NK-92 (cell line): ENCODE data around the gene MRPL53.
"Not testable (repeated sequence)": the region's sequence is repeated elsewhere in the genome, so short reads cannot be mapped to it uniquely, and the experiment has no call there.

Experiments
- DNase-seq: peaks from one replicate; lab custom pipeline; 2025; ENCODE audit not compliant: unreplicated experiment; lab: John Stamatoyannopoulos, UW

The MRPL53 gene

GRCh38 chr2:74482801-74483674 is 10.6 kb upstream of the MRPL53 start, which contains the start of the genes CCDC142 and TTC31:
Gene CCDC142 (minus strand): TSS chr2:74482998. CDS start chr2:74482837, 161 bp downstream.
Gene TTC31 (plus strand): TSS chr2:74483081. CDS start chr2:74483096, 15 bp downstream.
- DNase-seq, result no peak

- DNase-seq, result no peak
Observed at GRCh38 chr2:74481961-74482800, 9.7 kb upstream of the MRPL53 start.

- no peak for DNase-seq
Observed at GRCh38 chr2:74481431-74481830, 9.0 kb upstream of the MRPL53 start.

- no peak for DNase-seq
Observed at GRCh38 chr2:74474899-74475298, 2.4 kb upstream of the MRPL53 start.

- no peak for DNase-seq
Observed at GRCh38 chr2:74474481-74474880, 2.0 kb upstream of the MRPL53 start.

- no peak for DNase-seq
Observed at GRCh38 chr2:74472945-74473258, 422 bp upstream of the MRPL53 start.

GRCh38 chr2:74471332-74472065 is 981 bp downstream of the MRPL53 start:
- no peak for DNase-seq

- DNase-seq, result not testable (repeated sequence)
Observed at GRCh38 chr2:74470742-74471141, 1.7 kb downstream of the MRPL53 start.

- DNase-seq, result no peak
Observed at GRCh38 chr2:74464406-74464805, 8.1 kb downstream of the MRPL53 start.

GRCh38 chr2:74462786-74463105 is 9.7 kb downstream of the MRPL53 start:
- no peak for DNase-seq

GRCh38 chr2:74462054-74462785 is 10.3 kb downstream of the MRPL53 start:
- no peak for DNase-seq

- no peak for DNase-seq
Observed at GRCh38 chr2:74461187-74462053, 11.1 kb downstream of the MRPL53 start.

GRCh38 chr2:74460187-74460586 is 12.3 kb downstream of the MRPL53 start:
- not testable (repeated sequence) for DNase-seq

GRCh38 chr2:74459503-74460118 is 12.9 kb downstream of the MRPL53 start:
- not testable (repeated sequence) for DNase-seq

GRCh38 chr2:74458938-74459363 is 13.5 kb downstream of the MRPL53 start:
- DNase-seq, result no peak

GRCh38 chr2:74458132-74458937 is 14.1 kb downstream of the MRPL53 start, which contains the start of gene WBP1:
Gene WBP1 (plus strand): TSS chr2:74458438. CDS start chr2:74458603, 165 bp downstream.
- DNase-seq, result peak; percentile 98

- DNase-seq, result no peak
Observed at GRCh38 chr2:74457549-74458131, 14.8 kb downstream of the MRPL53 start.

- no peak for DNase-seq
Observed at GRCh38 chr2:74457129-74457548, 15.3 kb downstream of the MRPL53 start.
